Body of pancreas (tissue), 4 donors: Measurements from ENCODE around the gene SRPK3. TPM values are rescaled to one million over a fixed set of nuclear protein-coding genes. Genes with fewer than 3 reads are reported as not detected.
"Not testable (repeated sequence)": the region's sequence is repeated elsewhere in the genome, so short reads cannot be mapped to it uniquely, and the experiment has no call there.

ENCODE experiments used
- ATAC-seq: fragments of 150-250 bp; one replicate; pipeline ENCODE4 v1.9.1; 2016
- DNase-seq, 4 donors: peaks; one replicate each; pipeline ENCODE4 v3.0.0-alpha.2; 2019
- H3K27ac ChIP-seq, 4 donors: fragments of 200-600 bp; sonication (generic); 1 replicate in 3 of 4; 2 replicates in 1 of 4; pipeline versions ENCODE4 v1.5.1 to v1.6.1; 2016 to 2019; ENCODE audit warnings: mild to moderate bottlenecking in 1 of 4, mixed read lengths in 1 of 4, moderate library complexity in 1 of 4
- H3K27me3 ChIP-seq, 2 donors: fragments of 200-600 bp; sonication (generic); one replicate each; pipeline ENCODE4 v1.6.0; 2016; ENCODE audit warnings: mild to moderate bottlenecking in 1 of 2
- H3K36me3 ChIP-seq, 2 donors: fragments of 200-600 bp; sonication (generic); replicated peaks in 1 of 2; 2 replicates each; pipeline ENCODE4 v1.5.1; 2016; ENCODE audit warnings: low read depth in 2 of 2; ENCODE audit not compliant: insufficient read depth in 1 of 2
- H3K4me1 ChIP-seq: fragments of 200-600 bp; sonication (generic); one replicate; pipeline ENCODE4 v1.6.0; 2016
- H3K4me3 ChIP-seq, 2 donors: fragments of 200-600 bp; sonication (generic); 1 replicate in 1 of 2; 2 replicates in 1 of 2; pipeline ENCODE4 v1.5.1; 2016 to 2019
- H3K9me3 ChIP-seq, 3 donors: fragments of 200-600 bp; sonication (generic); 1 replicate in 2 of 3; 2 replicates in 1 of 3; pipeline ENCODE4 v1.5.1; 2016
- CTCF ChIP-seq, 7 experiments: fragments of 450-650 bp in 4 of 7; fragments of 200-600 bp in 3 of 7; sonication (generic) in 3 of 7; IDR thresholded peaks; one replicate each; pipeline ENCODE4 v1.5.1; 2016 to 2019; ENCODE audit warnings: antibody characterized with exemption in 7 of 7
- POLR2A ChIP-seq, 3 donors: fragments of 450-650 bp; IDR thresholded peaks; one replicate each; pipeline ENCODE4 v1.6.1; 2016; ENCODE audit warnings: antibody characterized with exemption in 3 of 3, mild to moderate bottlenecking in 2 of 3
- WGBS, 2 donors: methylation state at CpG; one replicate each; pipeline ENCODE4 v1.1.5; 2017; 5-methylcytosine and 5-hydroxymethylcytosine counted together
- intact Hi-C: fragments of 100-400 bp; cut with DNase I; formaldehyde crosslinking; loops from one replicate; pipeline ENCODE4 v1.15.1; 2023
- total RNA-seq, 2 donors: library from RNA; depleted of rRNA; stranded (reverse); fragments of >200 nt; gene quantifications; one replicate each; pipeline ENCODE4 v1.1.0, GENCODE V29; 2016

The SRPK3 gene
- total RNA-seq, 2 donors from 2014 or later: not detected

GRCh38 chrX:153746359-153746758 lies 34.5 kb upstream of the SRPK3 start:
- intact Hi-C loops: no loop called here
- 72 to 88% methylated on average over 3 of the region's 3 CpGs for WGBS, 2 donors
- Histone ChIP-seq H3K27ac (no peak overlapping the region), H3K9me3 (no peaks in the 10 kb centered on the region), H3K36me3 (no peaks in the 10 kb centered on the region), H3K27me3 (no peaks in the 10 kb centered on the region), H3K4me3 (no peak overlapping the region), H3K4me1 (no peaks in the 10 kb centered on the region)
- DNase-seq (no peak), ATAC-seq (no peak)
- no peak for TF ChIP-seq CTCF (IDR thresholded peaks at IDR 0.05)
- no peak for TF ChIP-seq POLR2A (IDR thresholded peaks at IDR 0.05)

- H3K27me3 ChIP-seq, H3K4me1 ChIP-seq, intact Hi-C loops, H3K36me3 ChIP-seq, DNase-seq, H3K4me3 ChIP-seq, H3K27ac ChIP-seq, ATAC-seq, H3K9me3 ChIP-seq: not testable (repeated sequence)
- WGBS, 2 donors: 47 to 60% methylated on average over 5 to 6 of the region's 6 CpGs
These were observed 33.9 kb upstream of the SRPK3 start for GRCh38 chrX:153746991-153747390.

GRCh38 chrX:153749017-153749416 lies 31.8 kb upstream of the SRPK3 start:
- H3K36me3 ChIP-seq, H3K4me3 ChIP-seq, H3K4me1 ChIP-seq, H3K9me3 ChIP-seq, H3K27ac ChIP-seq, ATAC-seq, DNase-seq, intact Hi-C loops, H3K27me3 ChIP-seq: not testable (repeated sequence)
- WGBS, 2 donors: 82 to 89% methylated on average over 6 to 7 of the region's 7 CpGs

GRCh38 chrX:153750127-153750774 lies 30.6 kb upstream of the SRPK3 start:
- 68 to 73% methylated on average over 5 to 12 of the region's 12 CpGs for WGBS, 2 donors
- no peak overlapping the region for H3K27ac ChIP-seq
- no peak overlapping the region for H3K4me3 ChIP-seq
- DNase-seq: no peak
- intact Hi-C loops: no loop called here
- ATAC-seq: no peak
- no peaks in the 10 kb centered on the region for H3K36me3 ChIP-seq
- H3K4me1 ChIP-seq: no peaks in the 10 kb centered on the region
- no peaks in the 10 kb centered on the region for H3K9me3 ChIP-seq
- TF ChIP-seq CTCF (IDR thresholded peaks at IDR 0.05) (no peak), POLR2A (IDR thresholded peaks at IDR 0.05) (no peak)
- no peaks in the 10 kb centered on the region for H3K27me3 ChIP-seq

- ATAC-seq (no peak), DNase-seq (no peak)
- no peak overlapping the region for H3K4me3 ChIP-seq
- intact Hi-C loops: no loop called here
- no peak for TF ChIP-seq CTCF (IDR thresholded peaks at IDR 0.05)
- TF ChIP-seq POLR2A (IDR thresholded peaks at IDR 0.05): no peak
- no peaks in the 10 kb centered on the region for H3K4me1 ChIP-seq
- no peaks in the 10 kb centered on the region for H3K27me3 ChIP-seq
- no peaks in the 10 kb centered on the region for H3K36me3 ChIP-seq
- H3K27ac ChIP-seq: no peak overlapping the region
- 67 to 86% methylated on average over 1 of the region's 1 CpG for WGBS, 2 donors
- no peaks in the 10 kb centered on the region for H3K9me3 ChIP-seq
These were observed 25.7 kb upstream of the SRPK3 start for GRCh38 chrX:153755136-153755535.

GRCh38 chrX:153761863-153762262 lies 19.0 kb upstream of the SRPK3 start:
- DNase-seq: no peak
- Histone ChIP-seq H3K4me3 (no peak overlapping the region), H3K27me3 (no peaks in the 10 kb centered on the region), H3K27ac (no peak overlapping the region), H3K36me3 (no peaks in the 10 kb centered on the region), H3K4me1 (peaks cover 13% of the 10 kb centered on the region), H3K9me3 (no peaks in the 10 kb centered on the region)
- TF ChIP-seq CTCF (IDR thresholded peaks at IDR 0.05): no peak
- intact Hi-C loops: loop anchor here (5.0 kb wide), 1 partner anchor 190 kb away; no protein-coding TSS in a partner anchor
- 61 to 73% methylated on average over 2 to 9 of the region's 15 CpGs for WGBS, 2 donors
- no peak for ATAC-seq
